ENCODE results near the gene APLP2.

- TF ChIP-seq CTCF (conservative IDR thresholded peaks at IDR 0.05) (no peak), EZH2 (IDR thresholded peaks at IDR 0.05; ENCODE audit: low read depth) (no peak)
Measured at GRCh38 chr11:130092661-130093060, 23.0 kb downstream of the APLP2 start.

Measured in PC-9 (cell line).